GM12874 (cell line): ENCODE results near the gene FAT1.

Experiments
- CTCF ChIP-seq: IDR thresholded peaks from 2 replicates; pipeline ENCODE4 v1.5.1; 2011; ENCODE audit warnings: low read depth, mild to moderate bottlenecking, control low read depth, low read length, moderate library complexity; ENCODE audit not compliant: insufficient read depth

Gene FAT1

DNA sequence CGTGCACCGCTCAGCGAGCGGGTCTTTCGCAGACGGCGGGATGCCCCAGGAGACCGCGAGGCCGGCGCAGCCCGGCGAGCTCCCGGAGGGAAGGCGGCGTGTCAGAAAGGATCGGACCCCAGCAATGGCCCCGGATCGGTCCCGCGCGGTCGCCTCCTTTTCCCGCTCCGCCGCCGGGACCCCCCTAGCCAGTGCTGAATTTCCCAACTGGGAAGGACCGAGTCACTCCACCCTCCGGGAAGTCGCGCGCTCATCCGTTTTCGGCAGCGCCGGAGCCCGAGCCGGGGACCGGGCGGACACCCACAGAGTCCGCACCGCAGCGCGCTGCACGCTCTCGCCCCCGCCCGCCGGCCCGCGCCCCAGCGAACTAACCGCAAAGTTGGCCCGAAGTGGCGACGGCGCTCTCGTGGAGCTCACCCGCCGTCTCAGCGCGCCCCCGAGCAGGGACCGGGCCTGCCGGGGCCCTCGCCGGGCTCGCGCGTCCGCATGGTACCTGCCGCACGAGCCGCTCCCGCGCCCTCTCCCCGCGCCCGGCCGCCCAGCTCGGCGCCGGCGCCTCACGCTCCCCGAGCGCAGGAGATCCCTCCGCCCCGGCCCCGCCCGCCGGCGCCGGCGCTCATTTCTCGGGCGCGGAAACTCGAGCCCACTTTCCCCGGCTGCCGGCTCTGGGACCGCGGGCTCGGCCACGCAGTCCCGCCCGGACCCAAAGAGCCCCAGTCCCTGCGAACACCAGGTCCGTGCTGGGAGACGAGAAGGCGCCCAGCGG lies at the start of gene FAT1:
FAT1 (minus strand) TSS at position 565 of the 766 bp plus-strand sequence. CDS start 14,029 bp downstream, outside the sequence.
- TF ChIP-seq CTCF = no peak

- no peak for TF ChIP-seq CTCF
Measured at GRCh38 chr4:186772936-186773487, 49.4 kb upstream of the FAT1 start.

GRCh38 chr4:186771624-186772023 lies 48.0 kb upstream of the FAT1 start:
- TF ChIP-seq CTCF = no peak

GRCh38 chr4:186770481-186771175 lies 47.0 kb upstream of the FAT1 start:
- no peak for TF ChIP-seq CTCF

GRCh38 chr4:186767794-186768193 lies 44.1 kb upstream of the FAT1 start:
- TF ChIP-seq CTCF = no peak

DNA sequence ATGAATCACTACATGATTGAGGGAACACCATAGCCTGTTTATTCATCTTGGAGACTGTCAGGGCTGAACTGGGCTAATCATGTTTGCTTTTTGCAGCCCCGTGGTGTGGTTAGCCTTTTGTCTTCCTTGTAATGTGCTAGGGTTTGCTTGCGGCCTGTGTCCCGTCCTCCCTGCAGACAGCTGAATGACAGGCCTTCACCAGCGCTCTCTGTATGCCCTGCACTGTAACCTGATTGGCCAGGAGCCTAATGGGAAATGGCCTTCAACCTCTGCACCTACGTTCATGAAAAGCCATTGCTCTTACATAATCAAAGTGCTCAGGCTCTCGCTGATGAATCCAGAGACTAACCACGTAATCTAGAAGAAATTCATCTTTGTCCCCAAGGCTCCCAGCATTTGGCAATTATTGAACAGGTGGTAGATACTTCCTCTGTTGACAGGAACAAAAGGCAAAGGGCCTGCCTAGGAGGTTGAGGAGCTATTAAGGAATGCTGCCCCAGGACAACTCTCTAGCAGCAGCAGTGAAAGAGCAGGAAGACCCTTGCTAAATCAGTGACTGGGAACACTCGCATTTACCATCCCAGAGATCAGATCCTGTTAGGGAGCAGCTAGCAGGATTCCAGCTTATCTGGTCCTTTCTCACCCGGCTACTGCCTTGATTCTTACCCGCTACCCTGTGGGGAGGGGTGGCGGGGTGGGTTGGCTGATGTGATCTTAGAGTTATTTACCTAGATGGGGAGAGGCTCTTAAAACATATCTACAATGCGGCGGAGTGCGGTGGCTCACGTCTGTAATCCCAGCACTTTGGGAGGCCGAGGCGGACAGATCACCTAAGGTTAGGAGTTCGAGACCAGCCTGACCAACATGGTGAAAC lies 42.3 kb upstream of the FAT1 start:
- no peak for TF ChIP-seq CTCF

- TF ChIP-seq CTCF = no peak
Measured at GRCh38 chr4:186765138-186765537, 41.5 kb upstream of the FAT1 start.
